Measurements from ENCODE around the gene TNFRSF12A.
A peak's percentile ranks its signal among the peaks of the same experiment; 100 is the strongest.

DNA sequence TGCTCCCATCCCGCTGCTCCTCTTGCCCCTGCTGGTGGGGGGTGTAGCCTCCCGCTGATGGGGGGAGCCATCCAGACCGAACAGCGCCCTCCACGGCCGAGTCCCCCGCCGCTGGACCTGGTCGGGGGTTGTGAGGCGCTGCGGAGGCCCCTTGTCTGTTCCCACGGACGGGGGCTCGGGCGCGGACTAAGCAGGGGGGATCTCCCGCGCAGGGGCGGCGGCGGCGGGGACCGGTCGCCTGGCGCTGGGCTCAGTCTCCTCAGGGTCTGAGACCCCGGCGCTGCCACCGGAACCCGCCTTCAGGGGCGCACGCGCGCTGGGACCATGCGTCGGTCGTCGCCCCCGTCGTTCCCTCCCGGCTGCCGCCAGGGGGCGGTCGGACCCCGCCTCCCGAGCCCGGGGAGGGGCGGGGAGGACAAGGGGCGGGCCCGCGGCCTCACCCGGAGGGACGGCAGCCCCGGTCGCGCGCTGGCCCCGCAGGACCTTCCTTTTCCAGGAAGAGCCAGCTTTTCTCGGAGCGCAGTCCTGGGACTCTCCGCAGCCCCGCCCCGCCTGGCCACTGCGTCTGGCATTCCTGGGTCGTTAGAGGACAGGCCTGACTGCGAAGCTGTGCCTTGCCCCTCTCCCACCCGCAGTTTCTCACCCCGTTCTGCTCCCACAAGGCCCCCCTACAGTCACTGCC lies 39.0 kb downstream of the TNFRSF12A start:
- TF ChIP-seq, protein P1, sequence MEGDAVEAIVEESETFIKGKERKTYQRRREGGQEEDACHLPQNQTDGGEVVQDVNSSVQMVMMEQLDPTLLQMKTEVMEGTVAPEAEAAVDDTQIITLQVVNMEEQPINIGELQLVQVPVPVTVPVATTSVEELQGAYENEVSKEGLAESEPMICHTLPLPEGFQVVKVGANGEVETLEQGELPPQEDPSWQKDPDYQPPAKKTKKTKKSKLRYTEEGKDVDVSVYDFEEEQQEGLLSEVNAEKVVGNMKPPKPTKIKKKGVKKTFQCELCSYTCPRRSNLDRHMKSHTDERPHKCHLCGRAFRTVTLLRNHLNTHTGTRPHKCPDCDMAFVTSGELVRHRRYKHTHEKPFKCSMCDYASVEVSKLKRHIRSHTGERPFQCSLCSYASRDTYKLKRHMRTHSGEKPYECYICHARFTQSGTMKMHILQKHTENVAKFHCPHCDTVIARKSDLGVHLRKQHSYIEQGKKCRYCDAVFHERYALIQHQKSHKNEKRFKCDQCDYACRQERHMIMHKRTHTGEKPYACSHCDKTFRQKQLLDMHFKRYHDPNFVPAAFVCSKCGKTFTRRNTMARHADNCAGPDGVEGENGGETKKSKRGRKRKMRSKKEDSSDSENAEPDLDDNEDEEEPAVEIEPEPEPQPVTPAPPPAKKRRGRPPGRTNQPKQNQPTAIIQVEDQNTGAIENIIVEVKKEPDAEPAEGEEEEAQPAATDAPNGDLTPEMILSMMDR (conservative IDR thresholded peaks at IDR 0.05; ENCODE audit: low read length): peak; percentile 44
- no peak for TF ChIP-seq EZH2phosphoT487 (IDR thresholded peaks at IDR 0.05; ENCODE audit: borderline replicate concordance)
